Right atrium auricular region (tissue), 2 donors: Measurements from ENCODE around the gene CIDEC. TPM values are rescaled to one million over a fixed set of nuclear protein-coding genes. Genes with fewer than 3 reads are reported as not detected.

Experiments
- DNase-seq: peaks from one replicate; pipeline ENCODE4 v3.0.0-alpha.2; 2019; ENCODE audit warnings: low spot score
- H3K27ac ChIP-seq, 2 donors: fragments of 200-600 bp; sonication (generic); 1 replicate in 1 of 2; 2 replicates in 1 of 2; pipeline ENCODE4 v1.5.1; 2016 to 2019
- H3K27me3 ChIP-seq, 2 donors: fragments of 200-600 bp; sonication (generic); one replicate each; pipeline versions ENCODE4 v1.5.1 to v1.6.0; 2017 to 2019
- H3K36me3 ChIP-seq: fragments of 200-600 bp; sonication (generic); one replicate; pipeline ENCODE4 v1.5.1; 2016
- H3K4me1 ChIP-seq, 2 donors: fragments of 200-600 bp; sonication (generic); one replicate each; pipeline versions ENCODE4 v1.5.1 to v1.6.0; 2017 to 2019
- H3K4me3 ChIP-seq, 2 donors: fragments of 200-600 bp; sonication (generic); 1 replicate in 1 of 2; 2 replicates in 1 of 2; pipeline ENCODE4 v1.5.1; 2017 to 2019; ENCODE audit warnings: mild to moderate bottlenecking in 1 of 2, moderate library complexity in 1 of 2
- H3K9me3 ChIP-seq, 2 donors: fragments of 200-600 bp; sonication (generic); one replicate each; pipeline ENCODE4 v1.5.1; 2019
- CTCF ChIP-seq, 2 donors: fragments of 200-600 bp; sonication (generic); IDR thresholded peaks; one replicate each; pipeline ENCODE4 v1.5.1; 2019; ENCODE audit warnings: antibody characterized with exemption in 2 of 2
- total RNA-seq, 2 donors: library from RNA; depleted of rRNA; stranded (reverse); fragments of >200 nt; gene quantifications; one replicate each; pipeline ENCODE4 v1.1.0, GENCODE V29; 2016

CIDEC gene
- total RNA-seq, 2 donors from 2014 or later, result 1.3 to 17.1 TPM

- no peak overlapping the region for H3K4me3 ChIP-seq
- no peak for TF ChIP-seq CTCF (IDR thresholded peaks at IDR 0.05)
- no peaks in the 10 kb centered on the region for H3K27me3 ChIP-seq
- H3K27ac ChIP-seq, result no peak overlapping the region
- H3K4me1 ChIP-seq, result peaks cover 0 to 11% of the 10 kb centered on the region in 2 donors
- no peaks in the 10 kb centered on the region for H3K9me3 ChIP-seq
- no peak for DNase-seq
- H3K36me3 ChIP-seq, result no peaks in the 10 kb centered on the region
These were observed 33.0 kb downstream of the CIDEC start for GRCh38 chr3:9846931-9847488.

DNA sequence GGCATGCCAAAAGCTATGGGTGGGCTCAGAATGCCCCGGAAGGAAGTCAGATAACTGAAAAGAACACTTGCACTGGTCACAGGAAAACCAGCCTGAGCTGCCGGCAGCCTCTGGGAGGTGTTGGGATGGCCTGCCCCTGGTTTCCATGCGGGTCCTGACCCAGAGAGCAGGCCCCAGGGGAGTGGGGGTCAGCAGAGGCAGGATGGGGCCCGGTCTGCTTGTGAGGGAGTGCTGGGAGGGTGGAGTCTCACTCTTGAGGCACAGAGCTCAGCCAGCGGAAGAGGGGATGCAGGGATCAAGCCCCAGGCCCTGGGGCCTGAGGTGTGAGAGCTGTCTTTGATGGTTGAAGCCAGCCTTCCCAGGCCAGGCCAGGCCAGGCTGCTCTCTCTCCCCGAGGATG lies 33.8 kb downstream of the CIDEC start:
- Histone ChIP-seq H3K4me1 (peaks cover 0 to 11% of the 10 kb centered on the region in 2 donors), H3K4me3 (no peak overlapping the region), H3K27ac (no peak overlapping the region), H3K36me3 (peaks cover 5% of the 10 kb centered on the region), H3K27me3 (no peaks in the 10 kb centered on the region), H3K9me3 (no peaks in the 10 kb centered on the region)
- TF ChIP-seq CTCF (IDR thresholded peaks at IDR 0.05), result no peak
- no peak for DNase-seq

- Histone ChIP-seq H3K36me3 (peaks cover 26% of the 10 kb centered on the region), H3K4me3 (peak within 1 kb of the TSS; percentile 59 to 68), H3K4me1 (peaks cover 0 to 11% of the 10 kb centered on the region in 2 donors), H3K27me3 (no peaks in the 10 kb centered on the region), H3K9me3 (no peaks in the 10 kb centered on the region), H3K27ac (peak within 1 kb of the TSS; percentile 79 to 81)
- no peak for TF ChIP-seq CTCF (IDR thresholded peaks at IDR 0.05)
- DNase-seq, result peak; percentile 99
These were observed 36.2 kb downstream of the CIDEC start, which contains the start of gene RPUSD3 for GRCh38 chr3:9843715-9844438. Gene RPUSD3, minus strand, starts transcription at chr3:9844008. Its CDS starts 18 bp downstream, at chr3:9843990.

- H3K4me1 ChIP-seq, result peaks cover 0 to 11% of the 10 kb centered on the region in 2 donors
- H3K27me3 ChIP-seq, result no peaks in the 10 kb centered on the region
- H3K9me3 ChIP-seq, result no peaks in the 10 kb centered on the region
- H3K4me3 ChIP-seq, result no peak overlapping the region
- H3K27ac ChIP-seq, result no peak overlapping the region
- peaks cover 30% of the 10 kb centered on the region for H3K36me3 ChIP-seq
- no peak for TF ChIP-seq CTCF (IDR thresholded peaks at IDR 0.05)
- DNase-seq, result no peak
These were observed 39.0 kb downstream of the CIDEC start for GRCh38 chr3:9841015-9841414.

- Histone ChIP-seq H3K9me3 (no peaks in the 10 kb centered on the region), H3K27me3 (no peaks in the 10 kb centered on the region), H3K4me3 (no peak overlapping the region), H3K4me1 (peaks cover 0 to 7% of the 10 kb centered on the region in 2 donors), H3K36me3 (peaks cover 39% of the 10 kb centered on the region), H3K27ac (no peak overlapping the region)
- no peak for DNase-seq
- no peak for TF ChIP-seq CTCF (IDR thresholded peaks at IDR 0.05)
These were observed 41.2 kb downstream of the CIDEC start for GRCh38 chr3:9838856-9839255.
